GM21576 (cell line): ENCODE measurements around the gene IFNG-AS1.

Experiments used
- ATAC-seq: cut with Tn5 transposase; IDR thresholded peaks from one replicate; pipeline ENCODE4 v1.9.1; 2021; ENCODE audit warnings: mild to moderate bottlenecking, moderate library complexity; ENCODE audit not compliant: unreplicated experiment

IFNG-AS1 gene

DNA sequence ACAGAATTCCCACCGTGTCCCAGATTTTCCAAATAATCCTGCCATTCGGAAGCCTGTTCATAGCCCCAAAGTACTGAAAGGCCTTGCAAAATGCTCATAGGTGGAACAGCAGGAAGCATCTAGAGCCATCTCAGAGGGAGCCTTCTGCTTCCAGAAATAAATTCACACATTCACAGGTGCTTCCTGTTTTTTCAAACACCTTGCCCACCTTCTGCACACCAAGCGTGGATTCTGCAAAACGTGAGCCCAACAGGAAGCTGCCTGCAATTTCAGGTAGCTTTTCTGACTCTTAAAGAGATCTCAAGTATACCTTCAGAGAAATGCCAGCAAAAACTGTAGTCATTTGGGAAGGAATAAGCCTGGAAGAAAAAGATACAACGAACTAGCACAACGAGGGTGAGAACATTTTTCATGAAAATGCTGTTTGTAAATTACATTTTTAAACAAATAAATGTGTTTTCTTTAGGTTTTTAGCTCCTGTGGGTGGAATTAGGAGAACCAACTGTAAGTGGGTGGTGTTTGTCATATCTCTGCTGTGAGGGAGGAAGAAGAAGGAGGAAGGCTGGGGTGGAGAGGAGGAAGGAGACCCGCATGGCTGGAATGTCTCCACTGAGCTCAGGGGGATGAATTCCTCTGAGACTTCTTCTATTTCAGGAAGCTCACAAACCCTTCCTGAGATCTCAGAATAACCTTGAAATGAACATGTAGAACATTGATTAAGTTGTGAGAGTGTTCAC, at the start of gene IFNG-AS1:
IFNG-AS1 (plus strand) TSS at position 264 of the 737 bp plus-strand sequence.
- ATAC-seq = peak; percentile 48

DNA sequence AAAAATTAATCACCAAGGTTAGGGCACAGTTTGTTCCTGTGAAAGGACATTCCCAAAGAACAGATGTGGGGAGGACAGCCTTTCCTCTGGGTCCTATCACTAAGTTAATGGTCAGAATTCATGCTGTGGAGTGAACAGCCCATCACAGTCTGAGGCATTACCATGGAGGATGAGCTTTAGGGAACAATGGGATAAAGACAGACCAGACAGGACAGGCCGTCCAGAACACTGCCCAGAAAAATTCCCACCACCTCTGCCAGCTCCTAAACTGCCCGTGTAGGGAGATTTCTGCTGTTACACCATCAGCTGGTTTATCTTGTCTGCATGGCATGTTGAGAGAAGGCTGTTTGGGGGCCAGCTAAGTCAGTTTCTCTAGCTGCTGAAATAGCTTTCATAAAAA, 49.6 kb upstream of the IFNG-AS1 start:
- no peak for ATAC-seq

DNA sequence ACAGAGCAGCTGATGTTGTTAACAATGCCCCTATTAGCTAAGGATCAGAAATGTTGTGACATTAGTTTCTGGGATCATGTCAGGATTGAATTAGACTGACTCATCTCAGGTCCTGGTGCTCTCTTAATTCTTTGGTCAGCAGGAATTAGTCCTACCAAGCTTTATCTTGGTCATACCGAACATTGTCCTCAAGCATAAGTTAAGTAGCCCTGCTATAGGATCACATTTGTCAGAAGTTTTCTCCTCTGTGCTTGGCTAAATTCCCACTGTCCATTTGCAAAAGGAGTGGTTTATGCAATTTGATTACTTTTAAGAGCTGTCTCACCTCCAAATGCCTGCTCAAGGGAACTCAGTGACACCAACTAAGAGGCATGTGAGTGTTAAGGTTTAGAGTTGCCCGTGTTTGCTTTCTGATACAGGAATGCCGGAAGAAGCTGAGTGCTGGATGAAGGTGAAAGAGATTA, 48.4 kb upstream of the IFNG-AS1 start:
- ATAC-seq = no peak

DNA sequence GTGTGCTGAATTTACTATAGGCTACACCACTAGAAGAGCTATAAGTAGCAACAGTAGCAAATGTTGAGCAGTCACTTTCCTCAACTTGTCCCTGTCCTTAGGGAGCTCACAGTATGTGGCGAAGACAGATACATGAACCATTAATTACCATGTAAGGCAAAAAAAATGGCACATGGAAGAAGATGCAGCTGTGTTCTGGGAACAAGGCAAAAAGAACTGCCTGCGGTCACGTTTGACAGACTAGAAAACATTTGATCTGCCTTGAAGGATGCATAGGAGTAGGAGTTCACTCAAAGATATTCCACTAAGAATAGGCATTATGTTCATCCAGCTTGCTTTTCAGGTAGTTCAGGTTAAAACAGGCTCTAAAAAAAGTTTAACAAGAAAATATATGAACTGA, 46.5 kb upstream of the IFNG-AS1 start:
- ATAC-seq = no peak

DNA sequence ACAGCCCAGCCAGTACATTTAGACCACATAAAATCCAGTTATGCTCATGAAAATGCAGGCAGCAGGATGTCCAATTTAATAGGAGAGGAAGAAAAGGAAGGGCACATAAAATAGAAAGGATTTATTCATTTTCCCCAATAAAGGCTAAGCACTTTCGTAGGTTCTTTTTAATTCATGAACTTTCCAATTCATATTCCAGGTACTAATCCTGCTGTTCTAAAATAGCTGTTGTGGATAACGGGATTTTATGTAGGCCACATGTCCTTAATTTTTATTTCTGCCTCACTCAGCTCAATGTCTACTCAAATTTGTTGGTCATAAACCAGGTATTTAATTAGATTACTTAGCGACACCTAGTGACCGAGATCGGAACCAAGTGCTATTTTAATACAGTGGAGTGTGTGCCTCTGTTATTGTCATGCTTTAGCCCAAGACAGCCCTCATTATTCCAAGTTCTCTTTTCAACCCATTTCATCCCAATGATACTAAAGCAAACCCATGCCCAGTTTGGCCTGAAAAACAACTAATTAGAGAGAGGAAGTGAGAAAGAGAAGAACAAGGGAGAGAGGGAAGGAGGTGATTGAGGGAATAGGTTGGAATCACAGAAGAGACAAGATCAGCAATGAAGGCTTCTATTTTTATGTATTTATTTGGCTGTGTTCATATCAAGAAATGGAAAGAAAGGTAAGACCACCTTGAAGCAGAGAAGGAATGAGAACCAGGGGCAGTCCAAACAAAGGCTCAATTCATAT, 45.9 kb upstream of the IFNG-AS1 start:
- ATAC-seq = peak; percentile 87

DNA sequence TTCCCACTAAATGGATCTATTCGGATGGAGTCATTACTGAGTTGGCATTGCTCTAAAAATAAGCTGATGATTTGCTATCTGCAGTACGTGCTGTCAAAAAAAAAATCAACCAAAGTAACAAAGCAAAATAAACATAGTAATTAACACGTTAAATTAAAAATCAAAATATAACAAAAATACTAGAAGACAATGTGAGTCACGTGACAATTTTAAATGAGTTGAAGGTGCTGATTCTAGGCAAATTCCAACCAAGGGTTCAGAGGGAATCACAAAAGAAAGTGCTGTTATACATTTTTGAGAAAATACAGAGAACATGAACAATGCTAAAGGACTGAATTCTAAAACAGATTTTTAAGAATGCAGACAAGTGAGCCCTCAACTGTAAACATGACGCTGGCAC, 45.2 kb upstream of the IFNG-AS1 start:
- ATAC-seq = no peak

DNA sequence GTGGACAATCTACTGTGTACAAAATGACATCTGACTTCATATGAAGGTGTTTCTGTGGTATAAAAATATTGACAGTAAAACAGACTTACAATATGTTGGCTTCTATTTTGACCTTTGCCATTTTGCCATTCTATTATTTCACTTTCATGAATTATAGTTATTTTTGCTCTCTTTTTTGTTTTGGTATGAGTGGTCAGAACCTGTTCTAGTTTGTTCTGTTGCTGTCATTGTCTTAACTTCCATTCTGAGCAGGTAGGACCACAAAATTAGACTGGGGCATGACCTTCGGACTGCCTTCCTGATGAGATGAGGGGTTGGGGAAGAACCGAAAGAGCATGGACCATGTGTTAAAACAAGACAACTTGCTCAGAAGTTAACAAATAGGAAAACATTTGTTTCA, 36.5 kb upstream of the IFNG-AS1 start:
- no peak for ATAC-seq

DNA sequence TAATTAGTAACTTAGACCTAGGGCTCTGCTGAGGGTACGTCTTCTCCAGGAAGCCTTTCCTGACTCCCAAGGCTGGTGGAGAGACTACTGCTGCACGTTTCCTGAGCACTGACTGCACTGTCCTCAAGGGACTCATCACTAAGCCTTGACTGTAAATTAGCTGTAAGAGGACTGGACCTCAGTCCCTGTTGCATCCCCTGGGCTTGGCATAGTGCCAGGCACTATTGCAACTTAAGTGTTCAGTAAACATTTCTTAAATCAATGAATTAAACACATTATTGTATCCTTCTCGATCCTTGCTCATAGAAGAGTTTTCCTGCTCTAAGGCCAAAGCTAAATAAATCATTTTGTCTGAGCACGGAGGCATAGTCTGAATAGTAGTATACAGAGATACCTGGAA, 31.9 kb upstream of the IFNG-AS1 start:
- no peak for ATAC-seq

DNA sequence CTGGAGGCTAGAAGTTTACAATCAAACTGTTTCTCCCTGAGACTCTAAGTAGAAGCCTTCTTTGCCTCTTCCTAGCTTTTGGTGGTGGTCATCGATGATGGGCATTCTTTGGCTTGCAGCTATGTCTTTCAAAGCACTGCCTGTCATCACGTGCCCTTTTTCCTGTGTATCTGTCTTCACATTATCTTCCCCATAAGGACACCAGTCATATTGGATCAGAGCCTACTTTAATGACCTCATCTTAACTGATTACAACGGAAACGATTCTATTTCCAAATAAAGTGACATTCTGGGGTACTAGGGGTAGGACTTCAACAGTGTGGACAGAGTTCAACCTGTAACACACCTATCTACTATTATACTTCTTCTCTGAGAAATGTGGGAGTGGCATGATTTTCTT, 31.1 kb upstream of the IFNG-AS1 start:
- no peak for ATAC-seq

DNA sequence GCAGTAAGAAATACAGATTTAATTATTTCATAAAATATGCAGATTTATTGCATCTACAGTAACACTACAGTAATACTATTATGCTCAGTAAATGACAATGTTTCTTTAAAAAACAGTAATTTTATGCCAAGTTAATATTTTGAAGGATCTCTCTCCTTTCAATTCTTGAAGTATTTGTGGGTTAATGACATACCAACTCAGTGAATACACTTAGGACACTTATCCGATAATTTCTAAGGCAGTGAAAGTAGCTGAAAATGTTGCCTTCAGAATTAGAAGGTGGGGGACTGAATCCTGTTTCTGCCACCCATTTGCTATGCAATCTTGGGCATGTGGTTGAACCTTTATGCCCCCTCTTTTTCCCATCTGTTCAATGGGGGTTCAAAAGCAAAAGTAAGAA, 24.8 kb upstream of the IFNG-AS1 start:
- ATAC-seq = no peak

DNA sequence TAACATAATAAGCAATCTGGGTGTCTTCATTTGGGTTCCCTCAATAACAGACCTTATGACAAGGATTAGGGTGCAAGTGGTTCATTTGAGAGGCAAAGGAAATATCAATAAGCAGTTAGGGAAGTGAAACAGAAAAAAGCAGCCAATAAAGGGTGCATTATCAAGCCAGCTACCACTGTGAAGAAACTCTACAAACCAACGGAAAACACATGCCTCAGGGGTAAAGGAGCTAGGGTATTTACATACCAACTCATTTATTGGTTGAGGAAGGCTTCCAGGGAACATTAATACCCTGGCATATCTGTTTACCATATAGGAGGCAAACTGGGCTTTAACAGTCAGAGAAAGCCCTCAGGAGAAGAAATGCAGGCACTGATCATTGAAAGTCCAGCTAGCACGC, 22.7 kb upstream of the IFNG-AS1 start:
- ATAC-seq = peak; percentile 66

DNA sequence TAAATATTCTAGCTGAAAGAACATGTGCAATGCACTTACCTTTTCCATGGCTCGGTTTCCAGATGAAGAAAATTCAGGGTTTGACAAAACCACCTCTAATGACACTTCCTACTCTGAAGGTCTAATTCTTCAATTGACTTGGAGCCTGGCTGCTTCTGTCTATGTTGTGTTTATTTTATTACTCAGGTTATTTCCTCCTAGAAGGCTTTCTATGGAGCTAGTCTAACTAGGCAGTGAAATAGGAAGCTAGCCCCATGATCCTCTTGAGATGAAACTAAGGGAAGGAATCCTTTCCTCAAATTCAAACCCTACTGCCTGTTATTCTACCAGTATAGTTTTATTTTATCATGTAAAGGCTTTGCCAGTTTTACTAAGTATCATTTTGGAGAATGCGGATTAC, 20.9 kb upstream of the IFNG-AS1 start:
- no peak for ATAC-seq

DNA sequence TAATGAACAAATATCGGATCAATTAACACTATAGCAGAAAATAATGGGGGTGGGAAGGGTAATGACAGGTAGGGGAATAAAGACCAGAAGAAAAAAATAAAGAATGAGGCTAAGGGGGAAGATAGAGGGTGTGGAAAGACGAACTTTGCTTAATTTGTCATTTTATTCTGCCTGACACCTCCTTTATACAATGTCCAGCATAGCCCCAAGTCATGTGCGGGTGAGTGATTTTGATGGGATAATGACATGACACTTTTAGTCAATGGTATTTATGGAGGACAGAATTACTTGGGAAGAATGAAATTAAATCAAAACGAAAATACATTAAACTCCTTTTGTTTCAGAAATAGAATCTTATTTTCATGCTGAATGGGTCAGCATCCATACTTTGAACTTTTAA, 20.5 kb upstream of the IFNG-AS1 start:
- ATAC-seq = no peak

DNA sequence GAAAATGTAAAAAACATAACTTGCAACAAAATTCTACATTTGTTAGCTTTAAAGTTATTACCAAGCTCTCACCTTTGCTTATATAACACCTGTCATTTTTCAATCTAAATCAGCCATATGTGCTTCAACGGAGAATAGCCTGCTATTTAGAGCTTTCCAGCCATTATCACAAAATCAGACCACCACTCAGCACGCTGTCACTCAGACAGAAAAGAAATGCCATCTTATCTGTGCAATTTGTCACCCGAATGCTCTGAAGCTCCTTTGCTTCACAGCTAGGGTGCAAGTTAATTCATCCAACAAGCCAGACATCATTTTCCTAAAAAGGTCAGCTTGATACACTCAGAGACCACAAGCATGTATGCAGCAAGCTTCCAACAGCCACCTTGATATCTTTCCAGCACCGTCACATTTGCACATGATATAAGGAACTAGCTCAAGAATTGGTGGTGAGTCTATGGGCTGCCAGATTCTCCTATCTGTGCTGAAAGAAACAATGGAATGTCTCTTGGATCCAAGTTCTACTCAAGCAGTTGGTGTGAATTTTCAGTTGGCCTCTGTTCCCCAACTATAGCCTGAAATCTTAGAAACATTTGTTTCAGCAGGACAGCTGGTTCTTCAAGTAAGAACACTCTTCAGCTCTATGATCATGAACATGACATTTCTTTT, 20.0 kb upstream of the IFNG-AS1 start:
- ATAC-seq = no peak

DNA sequence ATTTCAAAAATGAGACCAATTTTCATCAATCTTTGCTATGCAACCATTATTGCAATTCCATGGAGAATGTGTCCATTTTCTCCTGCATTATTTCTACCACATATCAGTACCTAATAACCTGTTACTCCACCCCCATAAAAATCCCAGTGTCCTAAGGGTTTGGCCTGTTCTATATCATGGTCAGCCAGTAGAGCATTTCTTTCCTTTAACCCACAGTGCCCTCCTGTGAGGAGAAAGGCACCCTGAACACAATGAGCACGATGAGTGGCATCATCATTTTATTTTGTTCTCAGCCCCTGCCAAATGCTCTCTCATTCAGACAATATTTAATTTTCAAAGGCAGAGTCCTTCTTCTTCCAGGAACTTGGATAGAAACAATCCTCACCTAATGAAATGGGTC, 11.6 kb upstream of the IFNG-AS1 start:
- ATAC-seq = no peak

DNA sequence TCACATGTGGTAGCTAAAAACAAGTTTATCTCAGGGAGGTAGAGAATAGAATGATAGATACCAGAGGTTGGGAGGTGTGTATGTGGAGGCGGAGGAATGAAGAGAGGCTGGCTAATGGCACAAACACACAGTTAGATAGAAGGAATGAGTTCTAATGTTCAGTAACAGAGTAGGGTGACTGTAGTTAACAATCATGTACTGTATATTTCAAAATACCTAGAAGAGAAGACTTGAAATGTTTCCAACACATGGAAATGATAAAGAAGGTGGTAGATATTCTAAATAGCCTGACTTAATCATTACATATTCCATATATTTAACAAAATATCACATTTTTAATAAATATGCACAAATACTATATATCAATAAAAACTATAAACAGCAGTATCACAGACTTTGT, 8.9 kb upstream of the IFNG-AS1 start:
- ATAC-seq = no peak

DNA sequence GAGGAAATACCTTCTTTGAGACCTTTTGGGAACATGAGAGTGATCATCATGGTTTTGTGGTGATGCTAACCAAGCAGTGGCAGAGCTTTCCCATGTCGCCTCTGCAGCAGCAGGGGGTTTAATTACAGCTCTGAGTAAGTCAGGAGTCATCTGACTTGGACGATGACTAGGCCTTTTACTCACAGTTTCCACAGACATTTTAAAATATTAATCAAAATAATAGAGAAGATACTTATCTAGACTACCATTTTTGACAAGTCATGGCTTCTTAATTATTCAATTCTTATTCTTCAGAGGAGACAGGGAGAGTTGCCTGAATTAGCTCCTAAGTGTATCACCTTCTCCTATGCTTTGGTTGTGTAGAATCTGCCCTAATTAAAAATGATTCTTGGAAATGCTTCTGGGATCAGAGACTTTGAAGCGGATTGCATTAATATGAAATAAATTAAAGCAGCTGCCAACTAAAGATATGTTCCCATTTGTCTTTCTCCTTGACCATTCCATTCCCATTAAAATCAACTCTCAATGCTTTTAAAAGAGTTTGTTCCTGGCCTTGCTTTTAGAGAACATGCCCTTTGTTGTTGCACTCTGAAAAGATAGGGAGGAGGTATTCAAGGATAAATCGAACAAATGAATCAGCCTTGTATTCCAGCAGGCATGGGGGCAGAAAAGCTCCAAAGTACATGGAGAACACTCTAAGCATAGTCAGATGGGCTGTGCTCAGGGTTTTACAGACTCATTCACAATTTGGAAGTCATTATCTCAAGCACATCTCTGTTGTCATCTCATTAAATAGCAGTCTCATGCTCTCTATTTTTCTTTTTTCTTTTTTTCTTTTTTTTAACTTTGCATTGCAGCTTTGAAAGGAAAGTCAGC, 7.7 kb upstream of the IFNG-AS1 start:
- no peak for ATAC-seq

DNA sequence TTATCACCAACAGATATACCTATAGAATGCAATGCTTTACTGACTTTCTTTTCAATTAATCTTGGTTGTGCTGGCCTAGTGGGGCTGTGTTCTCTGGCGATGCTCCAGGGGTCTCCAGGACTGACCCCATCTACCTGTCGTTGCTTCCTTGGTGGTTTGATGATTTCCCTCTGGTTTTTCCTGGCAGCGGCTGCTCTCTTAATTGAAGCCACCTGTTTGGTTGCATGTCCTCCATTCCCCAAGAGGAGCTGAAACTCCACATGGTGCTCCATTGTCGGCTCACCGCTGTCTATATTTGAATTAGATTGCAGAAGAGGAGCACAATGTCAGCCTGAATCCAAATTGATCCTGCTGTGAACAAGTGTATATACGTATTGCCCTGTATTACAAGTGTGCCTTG, 7.1 kb upstream of the IFNG-AS1 start:
- ATAC-seq = no peak

DNA sequence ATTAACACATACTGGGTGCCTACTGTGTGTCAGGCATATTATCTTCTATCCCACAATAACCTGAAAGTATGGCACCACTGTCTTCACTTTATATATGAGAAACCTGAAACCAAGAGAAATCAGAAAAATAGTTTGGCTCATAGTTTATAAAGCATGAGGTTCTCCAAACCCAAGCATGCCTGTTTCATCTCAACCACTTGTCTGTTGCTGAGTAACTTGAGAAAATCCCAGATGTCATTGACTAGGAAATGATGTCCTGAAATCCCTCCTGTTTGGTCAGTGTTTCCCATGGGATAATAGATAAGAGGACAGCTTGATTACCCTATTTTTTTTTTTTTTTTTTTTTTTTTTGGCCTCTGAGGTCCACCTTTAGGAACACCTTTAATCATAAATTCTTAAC, 2.6 kb upstream of the IFNG-AS1 start:
- ATAC-seq = no peak

DNA sequence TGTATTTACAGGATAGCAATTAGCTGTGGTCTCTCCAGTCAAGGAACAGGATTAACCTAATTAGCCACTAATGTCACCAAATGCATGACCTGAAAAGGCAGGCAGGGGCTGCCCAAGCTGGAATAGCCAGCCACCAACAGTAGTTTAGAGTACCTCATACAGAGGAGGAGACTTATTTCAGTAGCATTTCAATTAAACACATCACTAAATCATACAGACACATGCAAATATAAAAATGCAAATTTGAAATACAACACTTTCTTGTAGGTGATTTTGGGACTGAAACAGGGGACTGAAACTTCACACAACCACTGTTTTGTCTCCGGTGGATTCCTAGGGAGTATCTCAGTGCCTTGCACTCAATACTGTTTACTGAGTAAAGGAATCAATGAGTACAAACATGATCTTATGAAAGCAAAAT, 636 bp upstream of the IFNG-AS1 start:
- peak; percentile 74 for ATAC-seq

DNA sequence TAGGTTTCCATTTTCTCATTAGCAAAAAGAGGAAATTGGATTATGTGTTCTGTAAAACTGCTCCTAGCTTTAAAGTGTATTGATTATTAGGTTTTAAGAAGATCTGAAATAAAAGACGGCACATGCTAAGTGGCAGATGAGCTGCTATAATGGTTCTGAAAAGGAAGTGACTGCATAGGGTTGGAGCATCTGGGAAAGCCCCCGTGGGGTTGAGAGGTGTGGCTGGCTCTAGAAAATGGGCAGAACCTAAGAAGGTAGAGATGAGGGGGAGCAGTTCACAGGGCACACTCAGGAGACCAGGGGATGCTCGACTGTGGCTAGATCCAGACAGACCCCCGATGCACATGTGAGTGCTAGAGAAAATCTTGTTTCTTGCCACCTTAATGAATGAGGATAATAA, 1.9 kb downstream of the IFNG-AS1 start:
- ATAC-seq = no peak
